ENCODE data around the gene FAM111B.
"Not testable (repeated sequence)": the region's sequence is repeated elsewhere in the genome, so short reads cannot be mapped to it uniquely, and the experiment has no call there.

Gene FAM111B

DNA sequence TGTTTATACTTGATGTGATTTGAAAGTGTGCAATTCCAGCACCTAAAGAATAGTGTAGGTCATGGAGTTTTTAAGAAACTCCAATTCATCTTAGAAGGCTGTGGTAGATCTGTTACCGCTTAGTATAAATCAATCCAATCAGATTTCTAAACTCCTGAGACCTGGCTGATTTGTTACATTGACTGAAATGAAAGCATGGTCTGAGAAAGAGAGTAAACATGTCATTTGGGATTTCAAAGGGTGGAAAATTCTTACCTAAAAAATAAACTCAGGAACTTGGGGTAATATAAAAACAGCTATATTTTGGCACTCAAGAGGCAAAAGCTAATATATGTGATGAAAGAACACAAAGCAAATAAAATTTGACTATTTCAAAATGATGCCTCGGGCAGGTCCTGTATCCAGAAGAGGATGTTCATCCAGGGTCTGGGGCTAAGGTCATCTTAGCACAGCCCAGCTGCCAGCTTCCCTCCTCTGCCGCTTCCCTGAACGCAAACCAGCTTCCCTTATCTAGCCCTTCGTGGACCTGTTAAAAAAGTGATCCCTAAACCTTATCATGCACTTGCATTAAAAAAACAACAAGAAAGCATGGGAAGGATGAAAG is 11.0 kb upstream of the FAM111B start:
- DNase-seq; in situ Hi-C loops (cut with HindIII; ENCODE audit: low pct_ligation_motif_present, low pct_unique_long_range_greater_than_20kb, low sequenced_read_pairs): not testable (repeated sequence)

DNA sequence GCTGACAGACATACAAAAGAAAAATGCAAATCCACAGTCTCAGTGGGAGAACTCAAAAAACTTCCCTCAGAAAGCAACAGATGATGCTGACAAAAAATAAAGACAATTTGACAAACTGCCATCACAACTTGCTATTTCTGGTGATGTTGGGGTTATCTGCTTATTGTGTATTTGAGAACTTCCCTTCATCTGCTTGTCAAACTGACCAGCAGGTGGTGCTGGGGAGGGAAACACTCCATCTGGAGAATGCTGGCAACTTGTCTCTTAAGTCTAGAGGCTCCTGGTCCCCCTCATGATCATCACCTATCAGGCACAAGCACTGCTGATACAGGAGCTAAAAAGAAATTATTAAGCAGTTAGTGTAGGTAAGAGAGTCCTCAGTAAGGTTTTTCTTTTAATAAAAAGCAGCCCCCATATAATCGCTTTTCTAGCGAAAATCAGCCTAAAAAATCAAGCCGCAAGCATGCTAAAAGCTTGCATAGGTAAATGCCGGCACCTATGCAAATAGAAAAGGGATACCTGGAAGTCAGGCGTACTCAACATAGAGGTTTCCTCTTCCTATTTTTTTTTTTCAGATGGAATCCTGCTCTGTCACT is 9.8 kb upstream of the FAM111B start:
- in situ Hi-C loops (cut with HindIII; ENCODE audit: low pct_ligation_motif_present, low pct_unique_long_range_greater_than_20kb, low sequenced_read_pairs), result no loop called here
- peak; percentile 60 for DNase-seq

DNA sequence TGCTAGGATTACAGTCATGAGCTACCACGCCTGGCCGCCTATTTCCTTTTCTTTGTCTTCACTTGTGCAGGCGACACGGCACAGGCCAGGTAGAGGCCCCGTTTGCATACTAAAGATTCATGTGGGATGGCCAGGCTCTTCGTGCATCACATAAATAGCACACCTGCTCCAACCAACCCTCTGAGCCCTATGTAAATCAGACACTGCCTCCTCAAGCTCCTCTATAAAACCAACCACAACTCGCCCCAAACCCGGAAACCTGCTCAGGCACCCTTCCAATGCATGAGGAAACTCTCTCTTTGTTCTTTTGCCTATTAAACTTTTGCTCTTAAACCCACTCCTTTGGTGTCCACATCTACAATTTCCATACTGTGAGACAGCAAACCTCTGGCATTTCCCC is 9.1 kb upstream of the FAM111B start:
- DNase-seq; in situ Hi-C loops (cut with HindIII; ENCODE audit: low pct_ligation_motif_present, low pct_unique_long_range_greater_than_20kb, low sequenced_read_pairs): not testable (repeated sequence)

DNA sequence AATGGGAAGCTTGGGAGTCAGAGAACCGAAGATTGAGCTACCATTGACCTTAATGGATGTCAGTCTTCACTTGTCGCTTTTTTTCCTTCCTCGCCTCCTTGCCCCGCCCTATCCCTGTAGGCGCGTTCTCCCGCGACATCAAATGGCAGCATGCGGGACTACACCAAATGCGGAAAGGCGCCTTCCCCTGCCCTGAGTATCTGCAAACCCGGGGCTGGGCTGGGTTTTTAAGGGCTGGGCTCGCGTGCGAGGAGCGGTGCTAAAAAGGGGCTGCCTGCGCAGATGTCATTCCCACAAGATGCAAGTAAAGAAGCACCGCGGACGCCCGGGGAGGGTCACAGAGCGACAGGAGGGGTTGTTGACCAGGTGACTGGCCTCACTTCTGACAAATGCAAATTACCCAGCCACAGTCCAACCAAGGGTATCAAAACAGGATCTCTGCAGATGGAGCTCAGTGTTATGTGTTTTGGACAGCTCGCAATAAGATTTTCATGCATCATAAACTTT is 4.7 kb upstream of the FAM111B start:
- in situ Hi-C loops (cut with HindIII; ENCODE audit: low pct_ligation_motif_present, low pct_unique_long_range_greater_than_20kb, low sequenced_read_pairs), result no loop called here

DNA sequence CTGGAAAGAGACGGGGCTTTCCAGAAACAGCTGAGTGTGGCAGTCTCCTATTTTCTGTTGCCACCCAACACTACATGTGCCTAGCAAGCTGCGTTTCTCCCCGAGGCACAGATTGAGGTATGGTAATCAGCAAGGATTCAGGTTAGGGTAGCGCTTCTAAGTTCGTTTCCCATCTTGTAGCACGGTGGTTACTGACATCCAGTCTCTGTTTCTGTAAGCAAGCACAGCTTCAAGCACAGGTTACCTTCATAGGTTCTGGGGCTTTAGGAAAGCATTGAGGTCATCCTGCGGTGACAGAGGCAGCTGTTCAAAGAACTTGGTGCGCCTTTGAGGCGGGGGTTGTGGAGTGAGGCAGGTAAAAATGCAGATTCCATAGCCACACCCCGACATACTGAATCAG is 684 bp downstream of the FAM111B start:
- DNase-seq; in situ Hi-C loops (cut with HindIII; ENCODE audit: low pct_ligation_motif_present, low pct_unique_long_range_greater_than_20kb, low sequenced_read_pairs): not testable (repeated sequence)

More for the DNA sequence above, 4.7 kb upstream of the FAM111B start:
- DNase-seq, result peak; percentile 73

DNA sequence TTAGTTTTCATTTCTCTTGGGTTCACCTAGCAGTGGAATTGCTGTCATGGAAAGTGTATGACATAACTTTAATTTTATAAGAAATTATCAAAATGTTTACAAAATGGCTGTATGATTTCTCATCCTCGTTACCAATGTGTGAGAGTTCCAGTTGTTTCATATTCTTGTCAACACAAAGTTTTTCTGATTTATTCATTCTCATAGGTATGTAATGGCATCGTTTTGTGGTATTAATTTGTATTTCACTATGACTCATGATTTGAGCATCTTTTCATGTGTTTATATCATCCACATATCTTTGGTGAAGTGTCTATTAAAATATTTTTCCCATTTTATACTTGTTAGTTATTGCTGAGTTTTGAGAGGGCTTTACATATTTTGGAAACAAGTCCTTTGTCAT is 5.5 kb downstream of the FAM111B start:
- in situ Hi-C loops (cut with HindIII; ENCODE audit: low pct_ligation_motif_present, low pct_unique_long_range_greater_than_20kb, low sequenced_read_pairs), result no loop called here
- DNase-seq, result no peak

DNA sequence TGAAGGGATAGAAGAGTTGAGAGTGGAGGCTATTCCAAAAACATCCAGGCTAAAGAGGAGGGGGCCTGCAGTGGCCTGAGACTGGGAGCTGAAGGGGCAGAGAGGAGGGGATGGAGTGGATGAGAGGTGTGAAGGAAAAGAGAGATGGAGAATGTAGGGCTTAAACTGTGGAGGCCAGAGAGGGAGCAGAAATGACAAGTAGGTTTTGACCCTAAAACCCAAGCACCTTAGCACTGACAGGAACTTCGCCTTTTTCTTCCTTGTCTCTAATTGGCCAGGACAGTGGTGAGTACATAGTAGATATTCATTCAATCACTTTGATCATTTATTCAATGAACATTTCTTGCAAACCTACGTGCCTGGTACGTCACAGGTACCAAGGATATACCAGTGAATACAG is 7.3 kb downstream of the FAM111B start:
- DNase-seq, result no peak
- in situ Hi-C loops (cut with HindIII; ENCODE audit: low pct_ligation_motif_present, low pct_unique_long_range_greater_than_20kb, low sequenced_read_pairs), result no loop called here

DNA sequence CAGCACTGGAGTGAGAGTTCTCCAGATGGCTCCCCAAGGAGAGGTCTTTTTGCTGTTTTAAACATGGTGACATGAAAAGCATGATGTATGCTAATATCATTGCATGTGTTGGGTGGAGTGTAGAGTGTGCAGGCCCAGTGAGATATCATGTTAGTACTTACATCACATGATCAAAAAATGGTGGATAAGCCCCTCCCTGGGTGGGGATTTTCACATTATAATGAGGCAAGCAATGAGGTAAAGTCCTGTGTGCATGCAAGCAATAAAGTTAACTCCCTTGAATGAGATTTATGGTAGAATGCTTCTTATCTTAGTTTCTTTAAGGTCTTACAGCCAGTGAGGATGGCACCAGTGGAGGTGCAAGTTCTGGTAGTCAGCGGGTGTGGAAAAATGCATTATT is 8.5 kb downstream of the FAM111B start:
- no peak for DNase-seq

DNA sequence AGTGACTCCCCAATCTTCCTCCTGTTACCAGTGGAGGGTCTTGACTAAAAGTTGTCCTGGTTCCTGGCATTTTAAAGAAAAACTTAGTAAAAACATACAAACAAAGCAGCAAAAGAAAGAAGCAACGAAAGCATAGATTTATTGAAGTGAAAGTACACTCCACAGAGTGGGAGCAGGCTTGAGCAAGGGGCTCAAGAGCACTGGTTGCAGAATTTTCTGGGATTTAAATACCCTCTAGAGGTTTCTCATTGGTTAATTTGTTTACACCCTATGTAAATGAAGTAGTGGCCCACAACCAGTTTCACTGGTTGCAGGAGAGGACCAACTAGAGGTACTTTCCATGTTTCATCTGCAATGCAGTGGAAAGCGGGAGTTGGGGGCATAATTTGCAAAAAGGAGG is 10.7 kb downstream of the FAM111B start:
- in situ Hi-C loops (cut with HindIII; ENCODE audit: low pct_ligation_motif_present, low pct_unique_long_range_greater_than_20kb, low sequenced_read_pairs), result no loop called here
- no peak for DNase-seq

More for the DNA sequence above, 8.5 kb downstream of the FAM111B start:
- in situ Hi-C loops (cut with HindIII; ENCODE audit: low pct_ligation_motif_present, low pct_unique_long_range_greater_than_20kb, low sequenced_read_pairs), result no loop called here

DNA sequence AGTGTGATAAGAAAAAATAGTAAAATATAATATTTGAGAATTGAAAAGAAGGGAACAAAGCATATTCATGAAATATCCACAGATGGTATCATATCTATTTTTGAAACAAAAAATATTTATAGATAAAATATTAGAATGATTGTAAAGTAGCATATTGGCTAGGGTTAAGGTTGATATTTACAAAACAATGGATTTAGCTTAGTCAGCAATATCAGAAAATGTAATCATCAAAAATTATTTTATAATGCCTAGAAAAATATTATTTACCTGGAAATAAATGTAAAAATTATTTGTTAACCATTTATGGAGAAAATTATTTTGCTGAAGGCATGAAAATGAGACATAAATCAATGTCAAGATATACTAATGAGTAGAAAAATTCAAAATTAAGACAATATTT is 12.8 kb downstream of the FAM111B start:
- in situ Hi-C loops (cut with HindIII; ENCODE audit: low pct_ligation_motif_present, low pct_unique_long_range_greater_than_20kb, low sequenced_read_pairs), result no loop called here

DNA sequence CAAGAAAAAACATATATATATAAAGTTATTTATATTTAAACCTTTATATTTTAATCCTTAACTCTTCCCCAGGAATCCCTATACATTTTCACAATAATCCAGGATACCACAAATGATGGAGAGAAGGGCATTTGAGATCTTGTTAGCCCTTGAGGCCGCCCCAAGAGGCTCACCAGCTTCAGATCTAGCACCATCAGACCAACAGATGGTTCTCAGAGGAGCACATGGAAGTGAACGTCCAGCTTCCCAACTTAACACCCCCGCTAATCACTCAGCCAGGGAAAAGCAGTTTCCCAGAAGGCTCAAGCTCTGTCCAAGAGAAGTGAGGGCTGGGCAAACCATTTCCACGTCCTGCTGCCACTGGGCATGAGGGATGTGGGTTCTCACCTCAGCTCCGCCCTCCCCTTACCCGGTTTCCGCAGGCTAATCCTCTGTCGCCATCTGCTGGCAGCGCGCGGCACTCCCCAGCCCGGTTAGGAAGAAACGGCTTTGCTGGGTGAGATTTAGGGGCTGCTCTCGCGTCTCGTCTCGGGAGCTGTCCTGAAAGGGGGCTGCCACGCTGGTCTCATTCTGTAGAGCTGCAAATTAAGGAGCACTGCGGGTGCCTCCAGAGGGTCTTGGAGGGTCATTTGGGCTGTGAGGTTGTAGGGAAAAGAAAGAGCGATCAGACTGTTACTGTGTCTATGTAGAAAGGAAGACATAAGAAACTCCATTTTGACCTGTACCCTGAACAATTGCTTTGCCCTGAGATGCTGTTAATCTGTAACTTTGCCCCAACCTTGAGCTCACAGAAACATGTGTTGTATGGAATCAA is 28.8 kb downstream of the FAM111B start:
- in situ Hi-C loops (cut with HindIII; ENCODE audit: low pct_ligation_motif_present, low pct_unique_long_range_greater_than_20kb, low sequenced_read_pairs), result no loop called here

More for the DNA sequence above, 12.8 kb downstream of the FAM111B start:
- DNase-seq, result no peak

DNA sequence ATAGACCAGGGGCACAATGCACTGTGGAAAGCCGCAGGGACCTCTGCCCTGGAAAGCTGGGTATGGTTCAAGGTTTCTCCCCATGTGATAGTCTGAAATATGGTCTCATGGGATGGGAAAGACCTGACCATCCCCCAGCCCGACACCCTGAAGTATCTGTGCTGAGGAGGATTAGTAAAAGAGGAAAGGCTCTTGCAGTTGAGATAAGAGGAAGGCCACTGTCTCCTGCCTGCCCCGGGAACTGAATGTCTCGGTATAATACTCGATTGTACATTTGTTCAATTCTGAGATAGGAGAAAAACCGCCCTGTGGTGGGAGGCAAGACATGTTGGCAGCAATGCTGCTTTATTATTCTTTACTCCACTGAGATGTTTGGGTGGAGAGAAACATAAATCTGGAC is 29.5 kb downstream of the FAM111B start:
- in situ Hi-C loops (cut with HindIII; ENCODE audit: low pct_ligation_motif_present, low pct_unique_long_range_greater_than_20kb, low sequenced_read_pairs); DNase-seq: not testable (repeated sequence)

More for the DNA sequence above, 28.8 kb downstream of the FAM111B start:
- peak; percentile 72 for DNase-seq

DNA sequence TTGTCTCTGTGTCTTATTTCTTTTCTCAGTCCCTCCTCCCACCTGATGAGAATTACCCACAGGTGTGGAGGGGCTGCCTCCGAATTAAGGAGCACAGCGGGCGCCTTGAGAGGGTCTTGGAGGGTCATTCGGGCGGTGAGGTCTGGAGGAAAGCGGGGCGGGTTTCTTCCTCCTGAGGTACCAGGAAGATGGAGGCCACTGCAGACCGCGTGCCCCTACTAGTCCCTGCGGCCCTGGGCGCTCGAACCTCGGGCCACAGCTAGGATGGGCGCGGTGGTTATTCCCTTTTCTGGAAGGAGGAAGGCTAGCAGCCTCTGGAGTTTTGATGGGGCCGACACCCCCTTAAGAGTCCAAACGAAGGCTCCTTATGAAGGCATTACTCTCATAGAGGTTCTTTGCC is 30.2 kb downstream of the FAM111B start:
- in situ Hi-C loops (cut with HindIII; ENCODE audit: low pct_ligation_motif_present, low pct_unique_long_range_greater_than_20kb, low sequenced_read_pairs), result no loop called here
- DNase-seq, result no peak

DNA sequence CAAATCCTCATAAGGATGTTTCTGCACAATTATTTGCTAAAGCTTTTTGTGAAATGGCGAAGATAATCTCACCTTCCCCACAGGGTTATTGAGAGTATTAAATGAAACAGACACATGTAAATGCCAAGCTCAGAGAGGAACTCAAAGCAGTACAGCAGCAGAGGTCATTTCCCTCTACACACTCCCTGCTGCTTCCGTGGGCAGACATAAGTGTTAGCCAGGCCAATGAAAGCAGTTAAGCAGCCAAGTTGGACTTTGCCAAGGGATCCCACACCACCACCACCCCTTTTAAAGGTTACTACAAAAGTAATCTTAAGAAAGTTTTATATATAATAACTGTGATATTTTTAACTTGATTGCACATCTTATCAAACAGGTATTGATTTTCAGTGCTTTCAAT is 31.6 kb downstream of the FAM111B start:
- in situ Hi-C loops (cut with HindIII; ENCODE audit: low pct_ligation_motif_present, low pct_unique_long_range_greater_than_20kb, low sequenced_read_pairs), result no loop called here
- no peak for DNase-seq

DNA sequence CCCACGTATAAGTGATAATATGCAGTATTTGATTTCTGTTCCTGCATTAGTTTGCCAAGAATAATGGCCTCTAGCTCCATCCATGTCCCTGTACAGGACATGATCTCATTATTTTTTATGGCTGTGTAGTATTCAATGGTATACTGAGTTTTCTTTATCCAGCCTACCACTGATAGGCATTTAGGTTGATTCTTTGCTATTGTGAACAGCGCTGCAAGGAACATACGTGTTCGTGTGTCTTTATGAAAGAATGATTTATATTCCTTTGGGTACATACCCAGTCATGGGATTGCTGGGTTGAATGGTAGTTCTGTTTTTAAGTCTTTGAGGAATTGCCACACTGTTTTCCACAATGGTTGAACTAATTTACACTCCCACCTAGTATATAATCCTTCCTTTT is 34.2 kb downstream of the FAM111B start:
- in situ Hi-C loops (cut with HindIII; ENCODE audit: low pct_ligation_motif_present, low pct_unique_long_range_greater_than_20kb, low sequenced_read_pairs), result no loop called here
- DNase-seq, result no peak

DNA sequence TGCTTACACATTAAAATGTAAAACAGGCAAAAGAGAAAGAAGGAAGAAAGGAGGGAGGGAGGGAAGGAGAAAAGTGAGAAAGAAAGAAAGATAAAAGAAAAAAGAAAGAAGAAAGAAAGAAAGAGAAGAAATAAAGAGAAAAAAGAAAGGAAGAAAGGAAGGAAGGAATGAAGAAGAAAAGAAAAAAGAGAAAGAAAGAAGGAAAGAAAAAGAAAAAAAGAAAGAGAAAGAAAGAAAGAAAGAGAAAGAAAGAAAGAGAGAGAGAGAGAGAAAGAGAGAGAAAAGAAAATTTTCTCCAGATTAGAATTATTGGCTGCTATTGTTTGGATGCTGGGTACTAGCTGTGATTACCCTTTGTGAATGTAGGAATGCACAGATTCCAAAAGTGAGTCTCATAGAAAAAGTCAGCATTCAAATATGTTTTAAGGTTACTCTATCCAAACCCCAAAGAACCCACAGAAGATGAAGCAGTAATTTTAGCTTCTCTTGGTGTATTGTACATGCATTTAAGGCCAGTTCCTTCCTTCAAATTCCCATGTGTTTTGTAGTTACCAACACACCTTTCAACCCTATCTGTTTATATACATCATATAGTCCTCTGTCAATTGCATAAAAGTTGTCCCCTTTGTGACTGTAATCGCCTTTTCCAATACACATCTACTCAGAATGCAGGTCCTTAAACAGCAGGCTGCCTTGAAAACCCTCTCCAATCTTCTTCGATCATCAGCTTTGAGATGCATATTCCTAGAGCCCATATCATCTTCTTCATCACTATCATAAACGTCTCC is 34.8 kb downstream of the FAM111B start:
- DNase-seq, result peak; percentile 26
- in situ Hi-C loops (cut with HindIII; ENCODE audit: low pct_ligation_motif_present, low pct_unique_long_range_greater_than_20kb, low sequenced_read_pairs), result no loop called here

DNA sequence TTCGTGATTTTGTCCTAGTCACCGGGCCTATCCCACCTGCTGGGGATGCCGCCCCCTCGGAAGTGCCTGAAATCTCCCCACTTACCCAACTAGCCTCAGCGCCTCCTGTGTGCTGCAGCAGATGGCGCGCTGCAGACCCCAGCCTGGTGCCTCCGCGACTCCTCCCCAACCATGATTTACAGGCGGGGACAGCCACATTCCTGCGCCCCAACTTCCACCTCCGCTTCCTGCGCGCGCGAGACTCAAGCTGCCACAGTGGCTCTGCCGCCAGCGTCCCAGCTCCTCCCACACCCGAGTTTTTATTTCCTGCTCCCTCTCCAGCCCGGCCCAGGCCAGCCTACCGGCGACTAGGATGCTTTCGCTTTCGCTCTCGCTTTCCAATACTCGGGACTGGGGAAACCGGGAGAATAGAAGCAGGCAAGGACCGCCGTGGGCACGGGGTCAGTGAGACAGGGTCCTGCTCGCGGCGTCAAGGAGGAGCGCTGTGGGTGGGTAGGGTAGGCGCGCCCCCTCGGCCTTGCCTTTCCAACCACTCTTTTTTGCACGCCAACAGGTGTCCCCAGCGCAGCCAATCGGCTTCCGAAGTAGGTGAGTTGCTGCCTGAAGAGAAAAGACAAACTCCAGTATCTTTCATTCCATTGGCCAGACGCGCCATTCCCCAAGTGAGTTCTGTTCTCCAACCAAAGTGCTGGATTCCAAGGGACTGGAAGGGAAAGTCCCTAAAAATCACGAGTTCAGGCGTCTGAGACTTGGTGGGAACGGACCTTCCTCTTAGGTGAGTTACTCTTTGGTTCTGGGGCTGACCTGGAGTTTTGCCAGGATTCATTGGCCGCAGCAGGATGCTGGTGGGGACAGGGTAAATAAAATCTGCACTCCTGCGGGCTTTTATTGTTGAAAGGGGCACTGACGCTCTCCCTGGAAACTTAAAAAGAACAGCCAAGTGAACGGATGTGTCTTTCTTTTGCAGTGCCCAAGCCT is 35.8 kb downstream of the FAM111B start, which contains the start of gene FAM111A:
FAM111A (plus strand) TSS at position 327 of the 978 bp plus-strand sequence. CDS start 6,017 bp downstream, outside the sequence.
- peak; percentile 92 for DNase-seq
- in situ Hi-C loops (cut with HindIII; ENCODE audit: low pct_ligation_motif_present, low pct_unique_long_range_greater_than_20kb, low sequenced_read_pairs), result no loop called here

Data from ACHN (cell line).